Fibroblast of pulmonary artery (primary cell): ENCODE results near the gene PDZRN3.

Experiments used
- DNase-seq: peaks from one replicate; pipeline ENCODE4 v3.0.0-alpha.2; 2010; ENCODE audit warnings: low read depth
- H3K4me3 ChIP-seq: replicated peaks from 2 replicates; pipeline ENCODE4 v1.5.1; 2011; ENCODE audit warnings: low read depth, mild to moderate bottlenecking, control low read depth, low read length, moderate library complexity
- CTCF ChIP-seq: IDR thresholded peaks from 2 replicates; pipeline ENCODE4 v1.5.1; 2011; ENCODE audit warnings: mild to moderate bottlenecking, control low read depth, low read length, inconsistent platforms; ENCODE audit errors: missing control alignments

PDZRN3 gene

GRCh38 chr3:73516631-73517030 is 108.1 kb downstream of the PDZRN3 start:
- no peak for TF ChIP-seq CTCF
- H3K4me3 ChIP-seq: no peak overlapping the region
- no peak for DNase-seq

GRCh38 chr3:73513260-73513659 is 111.5 kb downstream of the PDZRN3 start:
- TF ChIP-seq CTCF: no peak
- no peak for DNase-seq
- no peak overlapping the region for H3K4me3 ChIP-seq

- no peak overlapping the region for H3K4me3 ChIP-seq
- no peak for TF ChIP-seq CTCF
- peak; percentile 42 for DNase-seq
Measured at GRCh38 chr3:73511571-73512525, 112.9 kb downstream of the PDZRN3 start.

- H3K4me3 ChIP-seq: no peak overlapping the region
- no peak for TF ChIP-seq CTCF
- no peak for DNase-seq
Measured at GRCh38 chr3:73510784-73511183, 114.0 kb downstream of the PDZRN3 start.

GRCh38 chr3:73510334-73510733 is 114.4 kb downstream of the PDZRN3 start:
- H3K4me3 ChIP-seq: no peak overlapping the region
- DNase-seq: no peak
- no peak for TF ChIP-seq CTCF

- DNase-seq: no peak
- H3K4me3 ChIP-seq: no peak overlapping the region
- TF ChIP-seq CTCF: no peak
Measured at GRCh38 chr3:73509816-73510215, 114.9 kb downstream of the PDZRN3 start.

- TF ChIP-seq CTCF: no peak
- no peak for DNase-seq
- no peak overlapping the region for H3K4me3 ChIP-seq
Measured at GRCh38 chr3:73509066-73509465, 115.7 kb downstream of the PDZRN3 start.
